HepG2 (cell line): ENCODE results near the gene SLC2A11. TPM values are rescaled to one million over a fixed set of nuclear protein-coding genes. Genes with fewer than 3 reads are reported as not detected.
A peak's percentile ranks its signal among the peaks of the same experiment; 100 is the strongest.

Experiments used
- AGO1 ChIP-seq: fragments of 200-400 bp; formaldehyde crosslinking; IDR thresholded peaks from 2 replicates; pipeline ENCODE4 v1.6.1; 2017; ENCODE audit warnings: mild to moderate bottlenecking, low read depth, low read length, moderate library complexity; ENCODE audit not compliant: poor library complexity, severe bottlenecking
- DR1 ChIP-seq: sonication (generic); formaldehyde crosslinking; IDR thresholded peaks from 2 replicates; pipeline ENCODE4 v1.8.0; 2021; ENCODE audit warnings: mild to moderate bottlenecking, missing genetic modification reagents, inconsistent platforms
- JDP2 ChIP-seq: sonication (generic); formaldehyde crosslinking; IDR thresholded peaks from 2 replicates; pipeline ENCODE4 v1.8.1; 2022; ENCODE audit warnings: missing genetic modification reagents, borderline replicate concordance
- RORA ChIP-seq: sonication (generic); formaldehyde crosslinking; IDR thresholded peaks from 2 replicates; pipeline ENCODE4 v1.5.0; 2020; ENCODE audit warnings: mild to moderate bottlenecking, missing genetic modification reagents, moderate library complexity
- SALL2 ChIP-seq: sonication (generic); formaldehyde crosslinking; IDR thresholded peaks from 2 replicates; pipeline ENCODE4 v1.8.1; 2023; ENCODE audit warnings: mild to moderate bottlenecking, missing genetic modification reagents, inconsistent platforms
- TFAP4 ChIP-seq: sonication (generic); IDR thresholded peaks from 2 replicates; pipeline ENCODE4 v1.6.1; 2016; ENCODE audit warnings: low read depth, borderline replicate concordance
- TSC22D2 ChIP-seq: sonication (generic); formaldehyde crosslinking; IDR thresholded peaks from 2 replicates; pipeline ENCODE4 v1.5.1; 2020; ENCODE audit warnings: missing genetic modification reagents, mild to moderate bottlenecking, borderline replicate concordance
- ZBTB7A ChIP-seq: sonication (generic); formaldehyde crosslinking; IDR thresholded peaks from 2 replicates; pipeline ENCODE4 v1.8.0; 2022; ENCODE audit warnings: mild to moderate bottlenecking, missing genetic modification reagents
- ZNF232 ChIP-seq: sonication (generic); formaldehyde crosslinking; IDR thresholded peaks from 2 replicates; pipeline ENCODE4 v1.4.0; 2020; ENCODE audit warnings: missing genetic modification reagents, borderline replicate concordance
- ZNF253 ChIP-seq: sonication (generic); formaldehyde crosslinking; IDR thresholded peaks from 2 replicates; pipeline ENCODE4 v1.8.0; 2022; ENCODE audit warnings: mild to moderate bottlenecking, missing genetic modification reagents, borderline replicate concordance
- ZNF343 ChIP-seq: sonication (generic); formaldehyde crosslinking; IDR thresholded peaks from 2 replicates; pipeline ENCODE4 v1.4.0; 2020; ENCODE audit warnings: mild to moderate bottlenecking, missing genetic modification reagents
- ZNF382 ChIP-seq: sonication (generic); formaldehyde crosslinking; IDR thresholded peaks from 2 replicates; pipeline ENCODE4 v1.5.0; 2020; ENCODE audit warnings: missing genetic modification reagents, mild to moderate bottlenecking, borderline replicate concordance
- ZNF496 ChIP-seq: sonication (generic); formaldehyde crosslinking; IDR thresholded peaks from 2 replicates; pipeline ENCODE4 v1.8.1; 2023; ENCODE audit warnings: mild to moderate bottlenecking, moderate library complexity, missing genetic modification reagents; ENCODE audit not compliant: insufficient replicate concordance
- ZNF615 ChIP-seq: sonication (generic); formaldehyde crosslinking; IDR thresholded peaks from 2 replicates; pipeline ENCODE4 v1.5.0; 2020; ENCODE audit warnings: mild to moderate bottlenecking, missing genetic modification reagents, borderline replicate concordance
- ZNF7 ChIP-seq: IDR thresholded peaks from 2 replicates; pipeline ENCODE4 v1.6.1; 2016; ENCODE audit warnings: missing biosample characterization, missing genetic modification reagents
- ZNF703 ChIP-seq: sonication (generic); formaldehyde crosslinking; IDR thresholded peaks from 2 replicates; pipeline ENCODE4 v1.5.1; 2020; ENCODE audit warnings: missing genetic modification reagents, mild to moderate bottlenecking, moderate library complexity, borderline replicate concordance
- ZNF749 ChIP-seq: sonication (generic); formaldehyde crosslinking; IDR thresholded peaks from 2 replicates; pipeline ENCODE4 v1.8.0; 2022; ENCODE audit warnings: mild to moderate bottlenecking, missing genetic modification reagents, moderate library complexity, borderline replicate concordance
- polyA plus RNA-seq, 8 experiments: library from polyadenylated mRNA; depleted of rRNA in 3 of 8; stranded (reverse) in 7 of 8; unstranded in 1 of 8; fragments of >200 nt; fragmentation: Illumina TruSeq in 4 of 8; extraction: Trizol in 4 of 8; gene quantifications; 2 replicates each; pipeline versions ENCODE4 v1.2.1 to v1.2.3, GENCODE V29; 2011 to 2016; ENCODE audit warnings: low read depth in 4 of 8, missing spikeins in 1 of 8, mixed read lengths in 1 of 8; ENCODE audit not compliant: insufficient read depth in 1 of 8
- total RNA-seq, 5 experiments: library from RNA; depleted of rRNA; stranded (reverse); fragments of >200 nt; fragmentation: Illumina TruSeq; extraction: Trizol; gene quantifications; 2 replicates each; pipeline ENCODE4 v1.2.3, GENCODE V29; 2016; ENCODE audit warnings: low read depth in 1 of 5
- TF ChIP-seq, protein P1 (sequence below): sonication (generic); formaldehyde crosslinking; IDR thresholded peaks from 2 replicates; pipeline ENCODE4 v1.4.0; 2020; ENCODE audit warnings: missing genetic modification reagents
- TF ChIP-seq, protein P2 (sequence below): sonication (generic); formaldehyde crosslinking; IDR thresholded peaks from 2 replicates; pipeline ENCODE4 v1.4.0; 2020; ENCODE audit warnings: low read depth, missing genetic modification reagents
- TF ChIP-seq, protein P3 (sequence below): sonication (generic); formaldehyde crosslinking; IDR thresholded peaks from 2 replicates; pipeline ENCODE4 v1.4.0; 2020; ENCODE audit warnings: mild to moderate bottlenecking, low read depth, missing genetic modification reagents

The SLC2A11 gene
- total and polyA plus RNA-seq, 2 of the 13 experiments (the other 11 are each of a cell fraction or from before 2014, with no cell fraction given): 15.2 to 15.4 TPM

- TF ChIP-seq ZNF343 (CRISPR knock-in tag) (0 out of 2 replicates have a peak, but pooled peaks have one; percentile 17), ZNF253 (CRISPR knock-in tag) (0 out of 2 replicates have a peak, but pooled peaks have one; percentile 49), ZNF7 (CRISPR knock-in tag) (no peak), JDP2 (no peak), ZNF749 (CRISPR knock-in tag) (0 out of 2 replicates have a peak, but pooled peaks have one; percentile 29), ZNF703 (CRISPR knock-in tag) (no peak), ZBTB7A (CRISPR knock-in tag) (no peak), ZNF382 (CRISPR knock-in tag) (no peak), ZNF615 (no peak), ZNF496 (CRISPR knock-in tag) (no peak), AGO1 (peak; percentile 90), SALL2 (CRISPR knock-in tag) (peak; percentile 41; the same call in 1 of the 2 replicates), DR1 (peak; percentile 88), TFAP4 (no peak), TSC22D2 (CRISPR knock-in tag) (peak; percentile 71; the same call in 1 of the 2 replicates), ZNF232 (CRISPR knock-in tag) (no peak; the same call in 1 of the 2 replicates), RORA (CRISPR knock-in tag) (no peak)
- TF ChIP-seq, protein P1, sequence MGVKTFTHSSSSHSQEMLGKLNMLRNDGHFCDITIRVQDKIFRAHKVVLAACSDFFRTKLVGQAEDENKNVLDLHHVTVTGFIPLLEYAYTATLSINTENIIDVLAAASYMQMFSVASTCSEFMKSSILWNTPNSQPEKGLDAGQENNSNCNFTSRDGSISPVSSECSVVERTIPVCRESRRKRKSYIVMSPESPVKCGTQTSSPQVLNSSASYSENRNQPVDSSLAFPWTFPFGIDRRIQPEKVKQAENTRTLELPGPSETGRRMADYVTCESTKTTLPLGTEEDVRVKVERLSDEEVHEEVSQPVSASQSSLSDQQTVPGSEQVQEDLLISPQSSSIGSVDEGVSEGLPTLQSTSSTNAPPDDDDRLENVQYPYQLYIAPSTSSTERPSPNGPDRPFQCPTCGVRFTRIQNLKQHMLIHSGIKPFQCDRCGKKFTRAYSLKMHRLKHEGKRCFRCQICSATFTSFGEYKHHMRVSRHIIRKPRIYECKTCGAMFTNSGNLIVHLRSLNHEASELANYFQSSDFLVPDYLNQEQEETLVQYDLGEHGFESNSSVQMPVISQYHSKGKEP (CRISPR knock-in tag): peak; percentile 67; the same call in 1 of the 2 replicates
- TF ChIP-seq, protein P2, sequence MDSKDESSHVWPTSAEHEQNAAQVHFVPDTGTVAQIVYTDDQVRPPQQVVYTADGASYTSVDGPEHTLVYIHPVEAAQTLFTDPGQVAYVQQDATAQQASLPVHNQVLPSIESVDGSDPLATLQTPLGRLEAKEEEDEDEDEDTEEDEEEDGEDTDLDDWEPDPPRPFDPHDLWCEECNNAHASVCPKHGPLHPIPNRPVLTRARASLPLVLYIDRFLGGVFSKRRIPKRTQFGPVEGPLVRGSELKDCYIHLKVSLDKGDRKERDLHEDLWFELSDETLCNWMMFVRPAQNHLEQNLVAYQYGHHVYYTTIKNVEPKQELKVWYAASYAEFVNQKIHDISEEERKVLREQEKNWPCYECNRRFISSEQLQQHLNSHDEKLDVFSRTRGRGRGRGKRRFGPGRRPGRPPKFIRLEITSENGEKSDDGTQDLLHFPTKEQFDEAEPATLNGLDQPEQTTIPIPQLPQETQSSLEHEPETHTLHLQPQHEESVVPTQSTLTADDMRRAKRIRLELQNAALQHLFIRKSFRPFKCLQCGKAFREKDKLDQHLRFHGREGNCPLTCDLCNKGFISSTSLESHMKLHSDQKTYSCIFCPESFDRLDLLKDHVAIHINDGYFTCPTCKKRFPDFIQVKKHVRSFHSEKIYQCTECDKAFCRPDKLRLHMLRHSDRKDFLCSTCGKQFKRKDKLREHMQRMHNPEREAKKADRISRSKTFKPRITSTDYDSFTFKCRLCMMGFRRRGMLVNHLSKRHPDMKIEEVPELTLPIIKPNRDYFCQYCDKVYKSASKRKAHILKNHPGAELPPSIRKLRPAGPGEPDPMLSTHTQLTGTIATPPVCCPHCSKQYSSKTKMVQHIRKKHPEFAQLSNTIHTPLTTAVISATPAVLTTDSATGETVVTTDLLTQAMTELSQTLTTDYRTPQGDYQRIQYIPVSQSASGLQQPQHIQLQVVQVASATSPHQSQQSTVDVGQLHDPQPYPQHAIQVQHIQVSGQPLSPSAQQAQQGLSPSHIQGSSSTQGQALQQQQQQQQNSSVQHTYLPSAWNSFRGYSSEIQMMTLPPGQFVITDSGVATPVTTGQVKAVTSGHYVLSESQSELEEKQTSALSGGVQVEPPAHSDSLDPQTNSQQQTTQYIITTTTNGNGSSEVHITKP (CRISPR knock-in tag): no peak
- TF ChIP-seq, protein P3, sequence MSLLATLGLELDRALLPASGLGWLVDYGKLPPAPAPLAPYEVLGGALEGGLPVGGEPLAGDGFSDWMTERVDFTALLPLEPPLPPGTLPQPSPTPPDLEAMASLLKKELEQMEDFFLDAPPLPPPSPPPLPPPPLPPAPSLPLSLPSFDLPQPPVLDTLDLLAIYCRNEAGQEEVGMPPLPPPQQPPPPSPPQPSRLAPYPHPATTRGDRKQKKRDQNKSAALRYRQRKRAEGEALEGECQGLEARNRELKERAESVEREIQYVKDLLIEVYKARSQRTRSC (CRISPR knock-in tag): no peak
Observed at GRCh38 chr22:23913661-23914353, 56.1 kb downstream of the SLC2A11 start (continued).
